Measurements from ENCODE around the gene PPTC7.
"Not testable (repeated sequence)": the region's sequence is repeated elsewhere in the genome, so short reads cannot be mapped to it uniquely, and the experiment has no call there.

PPTC7 gene

DNA sequence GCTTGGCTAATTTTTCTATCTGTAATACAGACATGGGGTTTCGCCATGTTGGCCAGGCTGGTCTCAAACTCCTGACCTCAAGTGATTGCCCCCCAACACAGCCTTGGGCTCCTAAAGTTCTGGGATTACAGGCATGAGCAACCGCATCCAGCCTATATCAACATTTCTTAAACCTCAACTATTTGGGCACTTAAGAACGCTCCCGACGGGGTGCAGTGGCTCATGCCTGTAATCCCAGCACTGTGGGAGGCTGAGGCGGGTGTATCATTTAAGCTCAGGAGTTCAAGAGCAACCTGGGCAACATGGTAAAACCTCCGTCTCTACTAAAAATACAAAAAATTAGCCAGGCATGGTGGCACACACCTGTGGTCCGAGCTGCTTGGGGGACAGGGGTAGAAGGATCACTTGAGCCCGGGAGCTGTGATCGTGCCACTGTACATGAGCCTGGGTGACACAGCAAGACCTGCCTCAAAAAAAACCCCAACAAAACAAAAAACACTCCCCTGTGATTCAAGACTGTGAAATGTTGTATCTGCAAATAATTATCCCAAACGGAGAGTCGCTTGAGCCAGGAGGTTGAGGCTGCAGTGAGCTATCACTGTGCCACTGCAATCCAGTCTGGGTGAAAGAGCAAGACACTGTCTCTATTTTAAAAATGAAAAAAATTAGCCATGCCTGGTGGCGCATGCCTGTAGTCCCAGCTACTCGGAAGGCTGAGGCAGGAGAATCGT lies 21.5 kb downstream of the PPTC7 start:
- DNase-seq (ENCODE audit: extremely low spot score): no peak
- TF ChIP-seq FOXA1 (IDR thresholded peaks at IDR 0.05) (no peak), NFRKB (IDR thresholded peaks at IDR 0.05) (no peak), HDGF (IDR thresholded peaks at IDR 0.05; ENCODE audit: borderline replicate concordance) (no peak), ELF4 (IDR thresholded peaks at IDR 0.05) (no peak), LEF1 (IDR thresholded peaks at IDR 0.05; ENCODE audit: borderline replicate concordance) (no peak), TARDBP (IDR thresholded peaks at IDR 0.05) (no peak), SP1 (IDR thresholded peaks at IDR 0.05) (no peak), BHLHE40 (IDR thresholded peaks at IDR 0.05; ENCODE audit: borderline replicate concordance) (no peak), ARNT (IDR thresholded peaks at IDR 0.05) (no peak), L3MBTL2 (conservative IDR thresholded peaks at IDR 0.05) (no peak), FOXM1 (IDR thresholded peaks at IDR 0.05; ENCODE audit: borderline replicate concordance) (no peak), CTBP1 (IDR thresholded peaks at IDR 0.05; ENCODE audit: borderline replicate concordance) (no peak), SUZ12 (IDR thresholded peaks at IDR 0.05) (no peak), ZNF384 (IDR thresholded peaks at IDR 0.05) (no peak), FOXK2 (IDR thresholded peaks at IDR 0.05) (no peak)
- TF ChIP-seq, protein P1, sequence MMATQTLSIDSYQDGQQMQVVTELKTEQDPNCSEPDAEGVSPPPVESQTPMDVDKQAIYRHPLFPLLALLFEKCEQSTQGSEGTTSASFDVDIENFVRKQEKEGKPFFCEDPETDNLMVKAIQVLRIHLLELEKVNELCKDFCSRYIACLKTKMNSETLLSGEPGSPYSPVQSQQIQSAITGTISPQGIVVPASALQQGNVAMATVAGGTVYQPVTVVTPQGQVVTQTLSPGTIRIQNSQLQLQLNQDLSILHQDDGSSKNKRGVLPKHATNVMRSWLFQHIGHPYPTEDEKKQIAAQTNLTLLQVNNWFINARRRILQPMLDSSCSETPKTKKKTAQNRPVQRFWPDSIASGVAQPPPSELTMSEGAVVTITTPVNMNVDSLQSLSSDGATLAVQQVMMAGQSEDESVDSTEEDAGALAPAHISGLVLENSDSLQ (IDR thresholded peaks at IDR 0.05): no peak
- ChIA-PET POLR2A (no interaction called here), CTCF (interaction anchor here (0.7 kb wide), 2 partner anchors 22 to 134 kb away, joined by 3 to 4 read pairs; no protein-coding TSS in a partner anchor)

DNA sequence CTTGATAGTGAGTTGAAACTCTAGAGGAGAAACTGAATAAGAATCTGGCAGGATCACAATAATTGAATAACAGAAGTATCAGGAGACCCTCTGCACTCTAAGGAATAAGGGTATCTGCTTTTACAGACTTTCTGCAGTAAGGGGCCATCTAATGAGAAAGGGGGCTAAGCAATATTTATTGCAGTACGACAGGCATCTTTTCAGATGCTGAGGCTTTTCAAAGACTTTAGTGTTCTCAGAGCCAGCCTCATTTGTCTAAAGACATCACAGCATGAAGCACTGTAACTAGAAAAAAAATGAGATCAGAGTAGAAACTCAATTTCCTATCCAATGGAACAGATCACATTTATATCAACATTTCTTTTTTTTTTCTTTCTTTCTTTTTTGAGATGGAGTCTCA lies 22.2 kb downstream of the PPTC7 start:
- CTCF ChIA-PET: interaction anchor here (0.7 kb wide), 2 partner anchors 23 to 134 kb away, joined by 3 to 4 read pairs; no protein-coding TSS in a partner anchor
- DNase-seq (ENCODE audit: extremely low spot score): no peak
- TF ChIP-seq NFRKB (IDR thresholded peaks at IDR 0.05) (no peak), FOXA1 (IDR thresholded peaks at IDR 0.05) (no peak), SP1 (IDR thresholded peaks at IDR 0.05) (no peak), BHLHE40 (IDR thresholded peaks at IDR 0.05; ENCODE audit: borderline replicate concordance) (no peak), L3MBTL2 (conservative IDR thresholded peaks at IDR 0.05) (no peak), FOXM1 (IDR thresholded peaks at IDR 0.05; ENCODE audit: borderline replicate concordance) (no peak), FOXK2 (IDR thresholded peaks at IDR 0.05) (no peak), HDGF (IDR thresholded peaks at IDR 0.05; ENCODE audit: borderline replicate concordance) (no peak)
- TF ChIP-seq, protein P1 (IDR thresholded peaks at IDR 0.05): no peak
- POLR2A ChIA-PET: no interaction called here

DNA sequence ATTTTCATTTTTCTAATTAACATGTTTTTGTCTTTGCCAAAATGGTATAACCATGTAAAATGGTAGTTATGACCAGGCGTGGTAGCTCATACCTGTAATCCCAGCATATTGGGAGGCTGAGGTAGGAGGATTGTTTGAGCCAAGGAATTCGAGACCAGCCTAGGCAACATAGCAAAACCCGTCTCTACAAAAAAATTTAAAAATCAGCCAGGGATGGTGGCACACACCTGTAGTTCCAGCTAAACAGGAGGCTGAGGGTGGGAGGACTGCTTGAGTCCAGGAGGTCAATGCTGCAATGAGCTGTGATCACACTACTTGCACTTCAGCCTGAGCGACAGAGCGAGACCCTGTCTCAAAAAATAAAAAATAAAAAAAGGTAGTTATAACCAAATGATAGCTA lies 23.1 kb downstream of the PPTC7 start:
- CTCF ChIA-PET: interaction anchor here (0.6 kb wide), 1 partner anchor 35 kb away, joined by 4 read pairs; no protein-coding TSS in a partner anchor
- TF ChIP-seq FOXA1 (IDR thresholded peaks at IDR 0.05): no peak
- TF ChIP-seq ARNT (IDR thresholded peaks at IDR 0.05): no peak
- no peak for TF ChIP-seq ZNF384 (IDR thresholded peaks at IDR 0.05)
- TF ChIP-seq SUZ12 (IDR thresholded peaks at IDR 0.05): no peak
- no peak for TF ChIP-seq L3MBTL2 (conservative IDR thresholded peaks at IDR 0.05)
- TF ChIP-seq FOXK2 (IDR thresholded peaks at IDR 0.05): no peak
- TF ChIP-seq TARDBP (IDR thresholded peaks at IDR 0.05): no peak
- POLR2A ChIA-PET: no interaction called here
- DNase-seq (ENCODE audit: extremely low spot score): no peak

DNA sequence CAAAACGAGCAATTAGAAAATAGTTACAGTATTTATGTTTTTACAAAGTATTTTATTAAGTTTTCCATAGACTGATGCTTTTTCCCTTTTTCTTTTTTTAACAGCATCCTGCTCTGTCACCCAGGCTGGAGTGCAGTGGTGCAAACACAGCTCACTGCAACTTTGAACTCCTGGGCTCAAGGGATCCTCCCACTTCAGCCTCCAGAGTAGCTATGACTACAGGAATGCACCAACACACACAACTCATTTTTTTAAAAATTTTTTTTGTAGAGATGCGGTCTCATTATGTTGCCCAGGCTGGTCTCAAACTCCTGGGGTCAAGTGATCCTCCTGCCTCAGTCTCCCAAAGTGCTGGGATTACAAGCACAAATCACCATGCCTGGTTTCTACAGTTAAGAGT lies 24.2 kb downstream of the PPTC7 start:
- CTCF ChIA-PET: interaction anchor here (0.9 kb wide), 1 partner anchor 17 kb away, joined by 3 read pairs; no protein-coding TSS in a partner anchor
- DNase-seq (ENCODE audit: extremely low spot score); POLR2A ChIA-PET: not testable (repeated sequence)

DNA sequence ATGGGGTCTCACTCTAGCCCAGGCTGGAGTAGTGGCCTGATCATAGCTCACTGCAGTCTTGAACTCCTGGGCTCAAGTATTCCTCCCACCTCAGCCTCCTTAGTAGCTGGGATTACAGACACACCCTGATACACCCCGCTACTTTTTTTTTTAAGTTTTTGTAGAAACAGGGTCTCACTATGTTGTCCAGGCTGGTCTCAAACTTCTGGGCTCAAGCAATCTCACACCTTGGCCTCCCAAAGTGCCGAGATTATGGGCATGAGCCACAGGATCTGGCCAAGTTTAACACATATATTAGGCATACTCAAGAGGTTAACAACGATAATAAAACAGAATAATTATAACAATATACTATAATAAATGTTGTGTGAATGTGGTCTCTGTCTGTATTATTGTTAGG lies 25.8 kb downstream of the PPTC7 start:
- ChIA-PET CTCF (no interaction called here), POLR2A (interaction anchor here (1.6 kb wide), 1 partner anchor 89 kb away, joined by 3 read pairs; the partner anchor contains the start of genes FAM216A and GPN3)
- TF ChIP-seq ARNT (IDR thresholded peaks at IDR 0.05) (no peak), ZNF384 (IDR thresholded peaks at IDR 0.05) (no peak), FOXK2 (IDR thresholded peaks at IDR 0.05) (no peak), ELF4 (IDR thresholded peaks at IDR 0.05) (no peak), SP1 (IDR thresholded peaks at IDR 0.05) (no peak), FOXA1 (IDR thresholded peaks at IDR 0.05) (no peak), HDGF (IDR thresholded peaks at IDR 0.05; ENCODE audit: borderline replicate concordance) (no peak), NFRKB (IDR thresholded peaks at IDR 0.05) (no peak)
- DNase-seq (ENCODE audit: extremely low spot score): no peak

DNA sequence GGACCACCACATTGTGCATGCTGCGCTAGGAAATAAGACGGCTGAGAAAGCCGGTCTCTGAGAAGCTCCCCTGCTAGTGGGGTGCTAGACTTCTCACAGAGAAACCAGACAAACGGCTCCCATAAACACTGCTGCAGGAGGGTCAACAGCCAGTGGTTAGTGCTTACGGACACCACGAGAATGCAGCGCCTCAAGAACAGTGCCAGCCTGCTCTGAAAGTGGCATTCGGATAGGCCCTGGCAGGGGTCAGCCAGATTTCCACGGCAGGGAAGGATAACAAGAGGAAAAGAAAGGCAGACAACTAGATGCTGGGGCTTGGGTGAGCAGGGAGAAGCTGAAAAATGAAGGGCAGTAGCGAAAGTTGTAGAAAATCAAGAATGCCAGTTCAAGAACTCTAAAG lies 26.4 kb downstream of the PPTC7 start:
- ChIA-PET POLR2A (interaction anchor here (1.6 kb wide), 1 partner anchor 88 kb away, joined by 3 read pairs; the partner anchor contains the start of genes FAM216A and GPN3), CTCF (no interaction called here)
- DNase-seq (ENCODE audit: extremely low spot score): no peak
- no peak for TF ChIP-seq FOXA1 (IDR thresholded peaks at IDR 0.05)
- TF ChIP-seq ZNF384 (IDR thresholded peaks at IDR 0.05): no peak
- no peak for TF ChIP-seq FOXM1 (IDR thresholded peaks at IDR 0.05; ENCODE audit: borderline replicate concordance)
- TF ChIP-seq HDGF (IDR thresholded peaks at IDR 0.05; ENCODE audit: borderline replicate concordance): no peak

DNA sequence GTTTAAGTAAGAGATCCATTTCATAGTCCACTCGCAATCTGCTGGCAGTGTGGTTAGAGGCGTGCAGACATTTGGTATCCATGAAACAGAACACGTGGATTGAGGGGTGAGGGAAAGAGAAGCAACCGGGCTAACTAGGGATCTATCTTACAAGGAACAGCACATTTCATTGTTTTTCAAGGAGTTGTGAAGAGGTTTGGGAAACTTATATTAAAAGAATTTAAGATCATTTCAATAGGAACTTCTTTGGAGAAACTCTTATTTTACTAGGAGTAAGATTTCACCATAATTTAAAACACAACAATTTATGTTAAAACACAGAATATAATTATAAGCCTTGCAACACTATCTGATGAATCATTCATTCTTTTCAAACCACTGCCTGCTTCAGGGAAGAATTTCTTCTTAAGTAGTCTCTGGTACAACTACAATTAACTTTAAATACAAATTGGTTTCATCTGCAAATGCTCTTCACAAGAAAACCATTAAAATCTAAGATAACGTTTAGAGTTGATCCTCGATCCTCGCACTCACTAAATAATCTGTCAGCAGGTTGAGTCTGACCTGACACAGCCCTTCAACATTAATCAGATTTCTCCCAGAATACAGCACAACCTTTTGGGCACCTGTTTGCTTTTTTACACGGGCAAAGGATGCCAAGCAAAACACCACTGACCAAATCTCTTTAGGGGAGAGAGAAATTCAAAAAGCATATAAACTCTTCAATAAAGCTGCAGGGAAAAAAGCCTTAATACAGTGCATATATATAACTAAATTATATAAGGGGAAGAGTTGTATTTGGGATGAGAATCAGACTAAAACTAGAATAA lies 27.3 kb downstream of the PPTC7 start:
- ChIA-PET POLR2A (interaction anchor here (1.6 kb wide), 1 partner anchor 87 kb away, joined by 3 read pairs; the partner anchor contains the start of genes FAM216A and GPN3), CTCF (no interaction called here)
- peak; percentile 45; the same call in 1 of the 2 replicates for TF ChIP-seq L3MBTL2 (conservative IDR thresholded peaks at IDR 0.05)
- TF ChIP-seq CTBP1 (IDR thresholded peaks at IDR 0.05; ENCODE audit: borderline replicate concordance): no peak
- TF ChIP-seq ZNF384 (IDR thresholded peaks at IDR 0.05): no peak
- no peak for DNase-seq (ENCODE audit: extremely low spot score)

Data from HEK293T (cell line).